NCI-H1694 treated with DMSO at 0.1 percent for 48 hours (cell line): ENCODE results near the gene ADRA2C.

Source experiments
- DNase-seq: peaks from one replicate; lab custom pipeline; 2025; lab: John Stamatoyannopoulos, UW

The ADRA2C gene

DNA sequence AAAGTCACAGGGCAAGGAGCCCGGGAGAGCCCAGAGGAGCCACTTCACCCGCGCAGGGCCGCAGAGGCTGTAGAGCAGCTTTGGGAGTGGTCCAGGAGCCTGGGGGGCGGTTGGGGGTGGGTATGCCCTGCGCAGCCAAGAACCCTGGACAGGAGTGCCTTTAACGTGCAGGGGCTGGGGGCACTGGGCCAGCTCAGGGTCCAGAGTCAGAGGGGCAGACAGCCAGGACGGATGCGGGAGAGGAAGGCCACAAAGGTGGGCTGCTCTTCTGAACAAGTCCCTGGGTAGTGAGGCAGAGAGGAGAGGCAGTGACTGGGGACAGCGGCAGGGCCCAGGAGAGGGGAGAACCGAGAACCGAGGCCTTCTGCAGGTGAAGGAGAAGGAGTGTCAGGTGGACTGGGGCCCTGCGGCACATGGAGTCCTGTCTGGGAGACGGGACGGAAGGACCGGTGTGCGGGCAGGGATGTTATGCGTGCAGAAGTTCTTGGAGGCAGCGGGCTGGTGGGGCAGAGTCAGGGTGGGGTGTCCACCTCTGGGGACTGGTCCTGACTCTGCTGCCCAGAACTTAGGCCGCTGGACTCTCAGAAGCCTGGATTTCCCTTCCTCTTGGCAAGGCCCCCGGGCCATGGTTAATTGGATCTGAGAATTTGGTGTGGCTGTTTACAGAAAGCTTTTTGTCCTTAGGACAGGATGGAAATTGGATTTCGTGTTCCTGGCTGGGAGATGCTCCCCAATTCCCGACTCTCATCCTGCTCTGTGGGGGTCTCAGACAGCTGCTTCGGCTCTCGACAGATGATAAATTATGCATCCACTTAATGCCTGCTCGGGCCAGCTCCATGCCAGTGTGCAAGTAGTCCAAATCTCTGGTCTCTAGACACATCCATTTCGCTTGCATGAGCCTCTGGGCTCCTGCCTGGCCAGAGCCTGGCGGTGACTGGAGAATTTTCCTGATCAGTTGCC, 31.9 kb downstream of the ADRA2C start:
- DNase-seq, result no peak

DNA sequence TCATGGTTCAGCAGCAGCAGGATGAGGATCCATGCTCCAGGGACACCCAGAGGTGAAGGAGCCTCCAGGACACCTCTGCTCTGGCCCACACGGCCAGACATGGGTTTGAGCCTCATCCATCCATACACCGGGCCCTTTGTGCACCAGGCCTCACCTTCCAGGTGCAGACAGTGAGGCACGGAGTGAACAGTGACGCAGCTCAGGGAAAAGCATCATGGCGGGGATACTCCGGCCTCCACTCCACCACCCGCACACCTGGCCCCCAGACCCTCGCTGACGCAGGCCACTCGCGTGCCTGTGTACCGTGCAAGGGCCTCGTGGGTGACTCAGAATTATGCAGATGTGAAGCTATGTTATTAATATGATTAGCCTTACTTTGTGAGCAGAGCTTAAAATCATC, 33.3 kb downstream of the ADRA2C start:
- no peak for DNase-seq

GRCh38 chr4:3800351-3800750, 34.2 kb downstream of the ADRA2C start:
- DNase-seq, result no peak

- DNase-seq, result no peak
These were observed 35.3 kb downstream of the ADRA2C start for GRCh38 chr4:3801521-3801920.

GRCh38 chr4:3801931-3802550, 35.9 kb downstream of the ADRA2C start:
- DNase-seq, result no peak

- no peak for DNase-seq
These were observed 36.6 kb downstream of the ADRA2C start for GRCh38 chr4:3802571-3803474.

GRCh38 chr4:3803475-3803847, 37.3 kb downstream of the ADRA2C start:
- no peak for DNase-seq

DNA sequence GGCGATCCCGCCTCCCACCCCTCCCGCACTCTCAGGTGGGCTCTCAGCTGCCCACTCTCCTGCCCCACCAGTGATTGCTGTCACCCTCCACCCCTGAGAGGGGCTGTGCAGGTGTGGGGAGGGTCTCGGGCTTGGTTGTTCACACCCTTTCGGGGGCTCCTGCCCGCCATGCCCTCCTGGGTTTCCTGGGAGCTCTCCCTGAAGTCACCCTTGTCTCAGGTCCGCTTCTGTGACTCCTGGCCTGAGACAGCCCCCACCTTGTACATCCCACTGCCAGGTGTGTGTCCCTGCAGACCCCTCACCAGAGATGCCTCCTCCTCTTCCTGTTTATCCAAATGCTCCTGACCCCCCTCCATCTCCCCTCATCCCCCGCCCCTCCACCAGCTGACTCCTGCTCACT, 37.8 kb downstream of the ADRA2C start:
- no peak for DNase-seq

GRCh38 chr4:3805026-3805425, 38.8 kb downstream of the ADRA2C start:
- no peak for DNase-seq

DNA sequence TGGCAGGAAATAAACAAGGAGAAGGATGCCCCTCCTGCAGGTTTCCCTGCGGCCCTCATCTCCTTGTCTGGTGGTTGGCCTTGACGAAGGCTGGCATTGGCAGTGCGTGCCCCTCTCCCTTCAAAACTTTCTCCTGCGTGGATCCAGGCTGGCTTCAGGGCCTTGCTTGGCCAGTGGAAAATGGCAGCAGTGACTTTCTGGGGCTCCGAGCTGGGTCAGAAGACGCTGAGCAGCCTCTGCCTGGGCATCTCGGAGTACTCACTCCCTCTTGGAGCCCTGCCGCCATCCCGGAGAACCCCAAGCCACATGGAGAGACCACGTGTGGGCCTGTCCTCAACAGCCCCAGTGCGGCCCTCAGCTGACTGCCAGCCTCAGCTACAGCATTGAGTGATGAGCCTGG, 39.5 kb downstream of the ADRA2C start:
- no peak for DNase-seq

DNA sequence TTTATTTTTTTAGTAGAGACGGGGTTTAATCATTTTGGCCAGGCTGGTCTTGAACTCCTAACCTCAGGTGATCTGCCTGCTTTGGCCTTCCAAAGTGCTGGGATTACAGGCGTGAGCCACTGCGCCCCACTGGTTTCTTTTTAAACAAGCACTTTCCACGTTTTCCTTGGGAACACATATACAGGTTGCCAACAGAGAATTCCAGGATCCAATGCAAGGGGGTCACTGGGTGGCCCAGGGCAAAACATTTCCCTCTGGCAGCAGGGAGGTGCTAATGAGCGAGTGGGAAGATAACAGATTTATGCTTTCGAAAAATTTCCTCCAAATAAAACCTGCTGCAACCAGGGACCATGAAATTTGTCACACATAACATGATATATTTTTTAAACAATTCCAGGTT, 41.1 kb downstream of the ADRA2C start:
- DNase-seq, result no peak

- no peak for DNase-seq
These were observed 41.8 kb downstream of the ADRA2C start for GRCh38 chr4:3807822-3808496.

GRCh38 chr4:3808597-3808996, 42.4 kb downstream of the ADRA2C start:
- no peak for DNase-seq

DNA sequence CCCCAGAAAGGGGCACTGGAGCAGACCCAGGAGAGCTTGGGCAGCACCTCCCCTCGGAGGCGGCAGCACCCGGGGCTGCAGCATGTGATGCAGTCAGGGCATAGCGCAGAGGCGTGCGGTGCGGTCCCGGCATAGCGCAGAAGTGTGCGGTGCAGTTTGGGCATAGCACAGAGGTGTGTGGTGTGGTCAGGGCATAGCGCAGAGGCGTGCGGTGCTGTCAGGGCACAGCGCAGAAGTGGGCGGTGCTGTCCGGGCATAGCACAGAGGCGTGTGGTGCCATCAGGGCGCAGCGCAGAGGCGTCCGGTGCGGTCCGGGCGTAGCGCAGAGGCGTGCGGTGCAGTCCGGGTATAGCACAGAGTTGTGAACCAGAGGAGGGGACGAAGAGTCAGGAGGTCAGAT, 42.8 kb downstream of the ADRA2C start:
- DNase-seq, result no peak

DNA sequence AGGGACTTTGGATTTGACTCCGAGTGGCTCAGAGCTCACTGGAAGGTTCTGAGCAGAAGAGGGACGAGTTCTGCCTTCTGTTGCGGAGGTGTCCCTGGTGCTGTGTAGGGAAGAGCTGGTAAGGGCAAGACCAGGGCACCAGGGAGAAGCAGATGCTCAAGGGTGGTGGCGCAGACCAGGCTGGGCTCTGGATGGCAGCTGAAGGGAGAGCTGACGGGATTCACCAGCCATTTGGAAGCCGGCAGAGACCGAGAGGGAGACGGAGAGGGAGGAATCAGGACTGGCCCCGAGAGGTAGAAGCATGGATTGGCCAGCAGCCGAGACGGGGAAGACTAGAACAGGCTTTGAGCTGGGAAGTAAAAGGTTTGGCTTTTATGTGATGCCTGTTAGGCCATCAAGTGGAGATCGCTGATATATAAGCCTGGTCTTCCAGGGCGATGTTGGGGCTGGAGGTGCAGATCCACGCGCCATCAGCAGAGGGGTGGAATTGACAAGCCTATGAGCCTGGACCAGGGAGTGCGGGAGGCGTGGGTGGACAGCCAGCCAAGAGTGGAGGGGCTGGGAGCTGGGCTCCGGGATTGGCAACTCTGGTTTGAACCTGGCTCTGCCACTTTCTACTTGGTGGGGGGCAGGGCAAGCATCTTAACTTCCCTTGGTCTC, 43.4 kb downstream of the ADRA2C start:
- no peak for DNase-seq

DNA sequence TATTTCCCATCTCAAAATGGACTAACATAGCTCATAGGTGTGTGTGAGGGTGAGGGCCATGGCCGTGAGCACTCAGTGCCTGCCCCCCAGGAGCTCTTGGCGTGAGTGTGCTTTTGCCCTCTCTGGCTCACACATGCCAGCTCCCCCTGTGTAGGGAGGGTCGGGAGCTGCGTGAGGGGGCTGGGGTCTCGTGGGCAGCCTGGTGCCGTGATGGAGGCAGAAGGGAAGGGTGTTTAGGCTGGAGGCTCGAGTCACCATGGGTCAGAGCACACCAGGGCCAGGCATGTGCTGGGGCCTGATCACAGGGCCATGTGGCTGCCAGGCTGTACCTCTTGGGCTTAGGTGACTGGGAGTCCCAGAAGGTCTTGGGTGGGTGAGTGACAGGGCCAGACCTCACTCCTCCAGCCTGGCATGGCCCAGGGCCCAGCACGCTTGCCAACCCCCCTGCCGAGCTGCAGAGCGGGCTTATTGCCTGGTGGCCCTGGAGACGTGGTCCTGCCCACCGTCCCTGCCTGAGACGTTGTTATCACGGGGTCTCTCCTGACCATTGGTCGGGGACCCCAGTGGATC, 44.0 kb downstream of the ADRA2C start:
- DNase-seq, result no peak

- DNase-seq, result no peak
These were observed 44.8 kb downstream of the ADRA2C start for GRCh38 chr4:3810796-3811485.

GRCh38 chr4:3811621-3812020, 45.4 kb downstream of the ADRA2C start:
- DNase-seq, result no peak

DNA sequence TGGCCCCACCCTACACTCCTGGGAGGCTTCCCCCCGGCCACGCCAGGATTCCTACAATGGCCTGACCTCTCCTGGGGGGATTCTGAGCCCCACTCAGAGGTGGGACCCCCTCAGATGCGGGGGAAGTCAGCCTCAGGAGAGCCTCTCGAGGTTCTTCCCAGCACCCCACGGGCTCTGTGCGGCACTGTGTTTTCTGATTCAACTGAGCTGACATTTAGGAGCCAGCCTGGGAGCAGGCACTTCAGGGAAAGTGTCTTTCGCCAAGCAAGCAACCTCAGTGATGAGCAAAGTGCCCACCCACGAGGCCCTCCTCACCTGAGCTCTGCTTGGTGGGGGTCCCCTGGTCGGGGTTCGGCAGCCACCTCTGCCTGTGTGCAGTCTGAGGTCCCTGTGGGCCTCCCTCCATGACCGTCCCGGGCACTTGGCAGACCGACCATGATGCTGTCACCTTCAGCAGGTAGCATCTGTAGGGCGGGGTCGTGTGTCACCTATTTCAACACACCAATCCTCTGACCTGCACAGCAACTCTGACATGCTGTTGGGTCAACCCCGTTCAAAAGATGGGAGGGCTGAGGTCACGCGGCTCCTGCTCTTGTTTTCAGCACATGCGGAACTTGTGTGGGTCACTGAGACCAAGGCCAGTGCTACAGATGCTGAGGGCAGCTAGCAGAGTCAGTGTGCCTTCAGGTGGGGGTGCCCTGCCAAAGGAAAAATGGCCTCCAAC, 46.2 kb downstream of the ADRA2C start:
- DNase-seq, result no peak
